Coronary artery (tissue), 2 donors: ENCODE measurements around the gene TTC3.
"Not testable (repeated sequence)": the region's sequence is repeated elsewhere in the genome, so short reads cannot be mapped to it uniquely, and the experiment has no call there.

Experiments used
- DNase-seq: peaks from one replicate; pipeline ENCODE4 v3.0.0-alpha.2; 2017; ENCODE audit warnings: low spot score
- H3K27ac ChIP-seq, 2 donors: fragments of 200-600 bp; sonication (generic); one replicate each; pipeline ENCODE4 v1.5.1; 2016 to 2019
- H3K4me3 ChIP-seq: fragments of 200-600 bp; sonication (generic); 2 replicates; pipeline ENCODE4 v1.5.1; 2016; ENCODE audit warnings: mild to moderate bottlenecking, moderate library complexity
- TF ChIP-seq, protein P1 (sequence below): fragments of 200-600 bp; sonication (generic); IDR thresholded peaks from one replicate; pipeline ENCODE4 v1.5.1; 2019; ENCODE audit warnings: antibody characterized with exemption

TTC3 gene

DNA sequence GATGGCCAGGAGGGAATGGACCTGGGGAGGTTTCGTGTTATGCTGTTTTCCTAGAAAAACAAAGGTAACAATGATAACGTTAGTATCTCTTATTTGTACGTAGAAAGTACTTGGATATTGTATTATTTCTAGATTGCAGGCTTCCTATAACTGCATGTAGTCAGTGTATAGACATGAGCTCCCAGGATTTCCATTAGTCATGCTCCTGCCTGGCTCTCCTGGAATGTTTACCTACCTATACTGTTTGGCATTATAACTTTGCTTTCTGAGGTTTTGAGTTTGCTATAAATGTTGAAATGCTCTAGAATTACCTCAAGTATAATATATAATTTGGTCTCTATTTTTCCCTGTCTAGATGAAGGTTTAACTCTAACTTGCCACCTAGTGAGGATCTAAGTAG is 66.1 kb downstream of the TTC3 start:
- no peak overlapping the region for H3K4me3 ChIP-seq
- H3K27ac ChIP-seq = no peak overlapping the region
- no peak for DNase-seq

DNA sequence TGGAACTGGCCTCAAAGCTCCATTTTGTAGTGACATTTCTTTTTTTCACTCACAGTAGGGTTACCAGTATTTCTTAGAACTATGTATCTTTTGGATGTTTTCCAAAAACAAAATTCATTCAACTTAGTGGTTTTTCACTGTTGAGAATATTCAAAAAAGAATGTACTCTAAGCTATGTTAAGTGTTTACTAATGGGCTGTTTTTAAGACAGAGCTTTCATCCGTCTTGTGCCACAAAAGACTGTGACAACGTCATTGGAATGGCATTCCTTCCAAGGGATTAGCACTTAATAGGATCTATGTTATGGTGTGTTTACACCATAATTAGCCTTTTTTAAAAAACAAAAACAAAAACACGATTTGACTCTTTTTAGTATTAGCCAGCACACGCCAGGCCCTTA is 66.8 kb downstream of the TTC3 start:
- H3K27ac ChIP-seq = peak overlapping the region in 1 of 2 donors; percentile 23
- no peak overlapping the region for H3K4me3 ChIP-seq
- DNase-seq = no peak
- TF ChIP-seq, protein P1, sequence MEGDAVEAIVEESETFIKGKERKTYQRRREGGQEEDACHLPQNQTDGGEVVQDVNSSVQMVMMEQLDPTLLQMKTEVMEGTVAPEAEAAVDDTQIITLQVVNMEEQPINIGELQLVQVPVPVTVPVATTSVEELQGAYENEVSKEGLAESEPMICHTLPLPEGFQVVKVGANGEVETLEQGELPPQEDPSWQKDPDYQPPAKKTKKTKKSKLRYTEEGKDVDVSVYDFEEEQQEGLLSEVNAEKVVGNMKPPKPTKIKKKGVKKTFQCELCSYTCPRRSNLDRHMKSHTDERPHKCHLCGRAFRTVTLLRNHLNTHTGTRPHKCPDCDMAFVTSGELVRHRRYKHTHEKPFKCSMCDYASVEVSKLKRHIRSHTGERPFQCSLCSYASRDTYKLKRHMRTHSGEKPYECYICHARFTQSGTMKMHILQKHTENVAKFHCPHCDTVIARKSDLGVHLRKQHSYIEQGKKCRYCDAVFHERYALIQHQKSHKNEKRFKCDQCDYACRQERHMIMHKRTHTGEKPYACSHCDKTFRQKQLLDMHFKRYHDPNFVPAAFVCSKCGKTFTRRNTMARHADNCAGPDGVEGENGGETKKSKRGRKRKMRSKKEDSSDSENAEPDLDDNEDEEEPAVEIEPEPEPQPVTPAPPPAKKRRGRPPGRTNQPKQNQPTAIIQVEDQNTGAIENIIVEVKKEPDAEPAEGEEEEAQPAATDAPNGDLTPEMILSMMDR = no peak

More for the DNA sequence above, 66.1 kb downstream of the TTC3 start:
- TF ChIP-seq, protein P1 = no peak

DNA sequence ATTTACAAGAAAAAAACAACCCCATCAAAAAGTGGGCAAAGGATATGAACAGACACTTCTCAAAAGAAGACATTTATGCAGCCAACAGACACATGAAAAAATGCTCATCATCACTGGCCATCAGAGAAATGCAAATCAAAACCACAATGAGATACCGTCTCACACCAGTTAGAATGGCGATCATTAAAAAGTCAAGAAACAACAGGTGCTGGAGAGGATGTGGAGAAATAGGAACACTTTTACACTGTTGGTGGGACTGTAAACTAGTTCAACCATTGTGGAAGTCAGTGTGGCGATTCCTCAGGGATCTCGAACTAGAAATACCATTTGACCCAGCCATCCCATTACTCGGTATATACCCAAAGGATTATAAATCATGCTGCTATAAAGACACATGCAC is 70.3 kb downstream of the TTC3 start:
- DNase-seq, H3K27ac ChIP-seq: not testable (repeated sequence)

DNA sequence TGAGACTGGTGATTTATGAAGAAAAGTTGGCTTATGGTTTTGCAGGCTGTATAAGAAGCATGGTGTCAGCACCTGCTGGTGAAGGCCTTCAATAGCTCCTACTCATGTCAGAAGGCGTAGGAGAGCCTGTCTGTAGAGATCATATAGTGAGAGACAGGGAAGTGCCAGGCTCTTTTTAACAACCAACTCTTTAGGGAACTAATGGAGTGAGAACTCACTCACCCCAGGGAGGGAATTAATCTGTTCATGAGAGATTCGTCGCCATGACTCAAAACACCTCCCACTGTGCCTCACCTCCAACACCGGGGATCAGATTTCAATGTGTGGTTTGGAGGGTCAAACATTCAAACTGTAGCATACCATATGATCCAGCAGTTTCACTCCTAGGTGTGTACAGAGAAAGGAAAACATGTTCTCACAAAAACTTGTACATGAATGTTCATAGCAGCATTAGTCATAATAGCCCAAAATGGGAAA is 72.6 kb downstream of the TTC3 start:
- no peak for DNase-seq
- TF ChIP-seq, protein P1 = no peak
- Histone ChIP-seq H3K4me3 (no peak overlapping the region), H3K27ac (no peak overlapping the region)

More for the DNA sequence above, 70.3 kb downstream of the TTC3 start:
- H3K4me3 ChIP-seq = not testable (repeated sequence)

DNA sequence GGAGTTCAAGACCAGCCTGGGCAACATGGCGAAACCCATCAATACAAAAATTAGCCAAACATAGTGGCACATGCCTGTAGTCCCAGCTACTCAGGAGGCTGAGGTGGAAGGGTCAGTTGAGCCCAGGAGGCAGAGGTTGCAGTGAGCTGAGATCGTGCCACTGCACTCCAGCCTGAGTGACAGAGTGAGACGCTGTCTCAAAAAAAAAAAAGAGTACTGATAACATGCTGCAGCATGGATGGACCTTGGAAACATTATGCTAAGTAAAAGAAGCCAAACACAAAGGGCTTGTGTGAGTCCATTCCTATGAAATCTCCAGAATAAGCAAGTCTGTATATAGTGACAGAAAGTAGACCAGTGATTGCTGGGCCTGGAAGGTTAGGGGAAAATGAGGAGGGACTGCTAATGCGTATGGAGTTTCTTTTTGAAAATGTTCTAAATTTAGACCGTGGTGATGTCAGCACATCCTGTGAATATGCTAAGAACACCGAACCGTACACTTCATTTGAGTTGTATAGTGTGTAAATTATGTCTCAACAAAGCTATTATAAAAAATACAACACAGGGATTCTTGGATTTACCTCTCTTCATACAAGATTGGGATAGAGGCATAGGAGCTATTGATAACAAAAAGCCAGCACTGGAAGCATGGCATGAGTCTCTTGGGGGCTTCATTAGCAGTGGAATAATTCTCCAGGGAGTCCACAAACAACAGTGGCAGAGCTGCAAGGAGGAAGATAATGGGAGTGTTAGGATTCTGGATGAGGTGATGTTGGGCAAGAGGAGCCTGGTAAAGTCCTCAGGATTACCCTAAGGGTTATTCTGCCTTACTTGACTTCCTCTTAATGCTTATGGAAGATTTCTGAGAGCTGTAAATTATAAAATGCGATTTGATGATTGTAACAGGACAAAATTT is 73.5 kb downstream of the TTC3 start:
- Histone ChIP-seq H3K27ac (peak overlapping the region in 1 of 2 donors; percentile 39), H3K4me3 (no peak overlapping the region)
- no peak for DNase-seq
- TF ChIP-seq, protein P1 = no peak

DNA sequence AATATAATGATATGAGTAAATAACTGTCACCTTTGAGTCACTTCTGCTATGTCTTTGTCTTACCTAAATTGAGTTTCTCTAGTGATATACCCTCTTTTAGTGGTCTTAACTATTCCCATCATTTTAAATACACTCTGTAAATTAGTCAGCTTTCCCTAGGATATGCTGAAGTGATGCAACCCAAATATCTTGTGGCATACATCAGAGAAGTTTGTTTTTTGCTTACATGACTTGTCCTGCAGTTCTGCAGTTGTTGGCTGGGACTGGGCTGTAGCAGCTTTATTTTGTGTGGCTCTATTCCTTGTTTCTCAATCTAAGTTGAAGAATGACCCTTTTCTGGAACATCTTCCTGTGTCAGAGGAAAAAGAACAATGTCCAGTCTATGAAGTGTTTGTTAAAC is 76.4 kb downstream of the TTC3 start:
- Histone ChIP-seq H3K4me3 (no peak overlapping the region), H3K27ac (no peak overlapping the region)
- TF ChIP-seq, protein P1 = no peak
- no peak for DNase-seq

DNA sequence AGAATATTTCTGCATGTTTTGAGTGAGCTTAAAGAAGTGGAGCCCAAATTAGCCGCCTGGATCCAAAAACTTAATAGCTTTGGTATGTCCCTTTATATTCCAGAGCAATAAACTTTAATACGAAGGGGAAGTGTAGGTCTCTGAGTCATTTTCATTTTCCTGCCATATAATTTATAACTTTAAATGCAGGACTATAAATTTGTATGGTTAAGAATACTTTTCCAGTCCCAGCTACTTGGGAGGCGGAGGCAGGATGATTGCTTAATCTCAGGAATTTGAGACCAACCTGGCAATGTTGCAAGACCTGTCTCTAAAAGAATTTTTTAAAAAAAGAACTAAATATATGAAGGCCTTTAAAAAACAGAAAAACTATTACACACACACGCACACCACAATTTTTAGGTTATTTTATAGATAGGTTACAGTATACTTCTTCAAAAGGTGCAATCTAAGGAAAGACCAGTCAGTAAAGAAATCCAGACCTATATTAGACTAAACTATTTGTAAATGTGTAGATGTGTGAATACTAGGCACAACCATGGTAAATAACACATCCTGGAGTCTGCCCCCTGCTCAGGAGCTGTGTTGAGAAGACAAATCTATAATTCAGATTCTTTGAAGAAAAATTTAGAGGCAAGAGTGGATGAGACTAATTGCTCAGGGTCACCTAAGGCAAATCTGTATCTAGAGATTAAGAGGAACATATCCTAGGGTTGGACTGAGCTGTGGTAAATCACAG is 80.3 kb downstream of the TTC3 start:
- no peak for DNase-seq
- no peak overlapping the region for H3K4me3 ChIP-seq
- H3K27ac ChIP-seq = no peak overlapping the region
- TF ChIP-seq, protein P1 = no peak
